Peyer's patch (tissue), 4 donors: ENCODE measurements around the gene XYLT1. TPM values are rescaled to one million over a fixed set of nuclear protein-coding genes. Genes with fewer than 3 reads are reported as not detected.

Experiments used
- DNase-seq, 3 donors: peaks; one replicate each; pipeline ENCODE4 v3.0.0-alpha.2; 2017 to 2019
- H3K27ac ChIP-seq, 4 donors: fragments of 200-600 bp; sonication (generic); one replicate each; pipeline ENCODE4 v1.5.1; 2016 to 2019
- H3K27me3 ChIP-seq, 2 donors: fragments of 200-600 bp; sonication (generic); one replicate each; pipeline ENCODE4 v1.5.1; 2019
- H3K36me3 ChIP-seq, 3 donors: fragments of 200-600 bp; sonication (generic); one replicate each; pipeline ENCODE4 v1.5.1; 2016 to 2019
- H3K4me1 ChIP-seq, 4 donors: fragments of 200-600 bp; sonication (generic); one replicate each; pipeline ENCODE4 v1.5.1; 2016 to 2019
- H3K4me3 ChIP-seq, 4 donors: fragments of 200-600 bp; sonication (generic); 1 replicate in 3 of 4; 2 replicates in 1 of 4; pipeline ENCODE4 v1.5.1; 2016 to 2019; ENCODE audit warnings: mild to moderate bottlenecking in 1 of 4
- H3K9me3 ChIP-seq, 4 donors: fragments of 200-600 bp; sonication (generic); one replicate each; pipeline ENCODE4 v1.5.1; 2016 to 2019; ENCODE audit warnings: mild to moderate bottlenecking in 1 of 4
- CTCF ChIP-seq, 6 experiments: fragments of 450-650 bp in 4 of 6; fragments of 200-600 bp in 2 of 6; sonication (generic) in 1 of 6; IDR thresholded peaks; one replicate each; pipeline ENCODE4 v1.5.1; 2017 to 2019; ENCODE audit warnings: antibody characterized with exemption in 6 of 6, mild to moderate bottlenecking in 3 of 6, moderate library complexity in 1 of 6
- POLR2A ChIP-seq, 2 donors: fragments of 450-650 bp; IDR thresholded peaks; one replicate each; pipeline ENCODE4 v1.5.1; 2017; ENCODE audit warnings: antibody characterized with exemption in 2 of 2, mild to moderate bottlenecking in 2 of 2, moderate library complexity in 2 of 2
- total RNA-seq, 4 donors: library from RNA; depleted of rRNA; stranded (reverse); fragments of >200 nt; gene quantifications; one replicate each; pipeline ENCODE4 v1.1.0, GENCODE V29; 2016

The XYLT1 gene
- total RNA-seq, 4 donors from 2014 or later, result 18.7 to 42.1 (median 37.7) TPM

GRCh38 chr16:17437127-17437720 lies 33.5 kb downstream of the XYLT1 start:
- H3K9me3 ChIP-seq, result no peaks in the 10 kb centered on the region
- no peaks in the 10 kb centered on the region for H3K27me3 ChIP-seq
- no peak overlapping the region for H3K27ac ChIP-seq
- TF ChIP-seq POLR2A (IDR thresholded peaks at IDR 0.05) (no peak), CTCF (IDR thresholded peaks at IDR 0.05) (no peak)
- DNase-seq, result no peak
- peaks cover 0 to 4% (median 0%) of the 10 kb centered on the region in 4 donors for H3K4me1 ChIP-seq
- no peaks in the 10 kb centered on the region for H3K36me3 ChIP-seq
- H3K4me3 ChIP-seq, result no peak overlapping the region

GRCh38 chr16:17435318-17435717 lies 35.4 kb downstream of the XYLT1 start:
- Histone ChIP-seq H3K4me1 (peaks cover 0 to 4% (median 0%) of the 10 kb centered on the region in 4 donors), H3K4me3 (no peak overlapping the region), H3K27ac (no peak overlapping the region), H3K27me3 (no peaks in the 10 kb centered on the region), H3K9me3 (no peaks in the 10 kb centered on the region), H3K36me3 (no peaks in the 10 kb centered on the region)
- no peak for DNase-seq
- no peak for TF ChIP-seq POLR2A (IDR thresholded peaks at IDR 0.05)
- TF ChIP-seq CTCF (IDR thresholded peaks at IDR 0.05), result no peak

GRCh38 chr16:17433577-17434451 lies 36.9 kb downstream of the XYLT1 start:
- Histone ChIP-seq H3K27me3 (no peaks in the 10 kb centered on the region), H3K36me3 (no peaks in the 10 kb centered on the region), H3K4me3 (no peak overlapping the region), H3K4me1 (no peaks in the 10 kb centered on the region), H3K9me3 (no peaks in the 10 kb centered on the region), H3K27ac (peak overlapping the region in 1 of 4 donors; percentile 5)
- DNase-seq, result no peak
- TF ChIP-seq POLR2A (IDR thresholded peaks at IDR 0.05), result no peak
- TF ChIP-seq CTCF (IDR thresholded peaks at IDR 0.05), result no peak

- no peak for DNase-seq
- H3K9me3 ChIP-seq, result no peaks in the 10 kb centered on the region
- H3K4me3 ChIP-seq, result no peak overlapping the region
- no peaks in the 10 kb centered on the region for H3K4me1 ChIP-seq
- no peaks in the 10 kb centered on the region for H3K36me3 ChIP-seq
- no peaks in the 10 kb centered on the region for H3K27me3 ChIP-seq
- peak overlapping the region in 1 of 4 donors; percentile 5 for H3K27ac ChIP-seq
- TF ChIP-seq POLR2A (IDR thresholded peaks at IDR 0.05), result no peak
- TF ChIP-seq CTCF (IDR thresholded peaks at IDR 0.05), result no peak
Measured at GRCh38 chr16:17432901-17433576, 37.7 kb downstream of the XYLT1 start.

GRCh38 chr16:17431968-17432625 lies 38.7 kb downstream of the XYLT1 start:
- TF ChIP-seq CTCF (IDR thresholded peaks at IDR 0.05) (no peak), POLR2A (IDR thresholded peaks at IDR 0.05) (no peak)
- Histone ChIP-seq H3K27me3 (no peaks in the 10 kb centered on the region), H3K4me3 (no peak overlapping the region), H3K36me3 (no peaks in the 10 kb centered on the region), H3K9me3 (no peaks in the 10 kb centered on the region), H3K27ac (no peak overlapping the region), H3K4me1 (no peaks in the 10 kb centered on the region)
- DNase-seq, result no peak
